DMS153 treated with DMSO at 0.1 percent for 48 hours (cell line): Measurements from ENCODE around the gene PRDM13.
A peak's percentile ranks its signal among the peaks of the same experiment; 100 is the strongest.

Experiments
- DNase-seq: peaks from one replicate; lab custom pipeline; 2025; ENCODE audit not compliant: unreplicated experiment; lab: John Stamatoyannopoulos, UW

The PRDM13 gene

DNA sequence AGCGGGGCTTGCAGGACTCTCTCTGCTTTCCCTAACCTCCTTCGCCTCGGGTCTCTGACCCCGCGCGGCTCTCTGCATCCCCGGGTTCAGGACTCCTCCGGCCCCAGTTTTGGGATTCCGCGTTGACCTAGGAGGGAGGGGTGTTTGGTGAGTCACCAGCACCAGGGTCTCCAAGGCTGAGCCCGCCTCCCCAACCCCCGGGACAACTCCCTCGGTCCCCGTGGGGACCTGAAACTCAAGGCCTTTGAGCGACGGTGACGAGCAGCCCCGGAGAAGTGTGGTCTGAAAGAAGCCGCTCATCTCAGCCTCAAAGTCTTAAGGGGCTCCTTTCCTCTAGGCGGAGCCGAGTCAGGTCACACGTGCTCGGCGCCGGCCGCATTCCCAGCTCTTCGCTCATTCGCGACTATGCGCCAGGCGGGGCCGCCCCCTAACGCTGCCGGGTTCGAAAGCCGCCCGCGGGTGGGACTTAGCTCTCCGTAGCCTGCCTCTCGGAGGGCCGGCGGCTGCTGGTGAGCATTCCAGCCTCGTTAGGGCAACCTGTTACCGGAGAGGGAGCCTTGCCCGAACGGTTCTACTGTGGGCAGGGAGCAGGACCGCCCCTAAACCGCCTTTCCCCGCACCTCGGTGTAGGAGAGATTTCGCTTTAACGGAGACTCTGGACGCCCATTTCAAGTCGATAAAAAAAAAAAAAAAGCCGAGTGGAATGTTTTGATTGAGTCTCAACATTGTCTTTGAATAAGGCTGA, 3.0 kb upstream of the PRDM13 start:
- peak; percentile 16 for DNase-seq

DNA sequence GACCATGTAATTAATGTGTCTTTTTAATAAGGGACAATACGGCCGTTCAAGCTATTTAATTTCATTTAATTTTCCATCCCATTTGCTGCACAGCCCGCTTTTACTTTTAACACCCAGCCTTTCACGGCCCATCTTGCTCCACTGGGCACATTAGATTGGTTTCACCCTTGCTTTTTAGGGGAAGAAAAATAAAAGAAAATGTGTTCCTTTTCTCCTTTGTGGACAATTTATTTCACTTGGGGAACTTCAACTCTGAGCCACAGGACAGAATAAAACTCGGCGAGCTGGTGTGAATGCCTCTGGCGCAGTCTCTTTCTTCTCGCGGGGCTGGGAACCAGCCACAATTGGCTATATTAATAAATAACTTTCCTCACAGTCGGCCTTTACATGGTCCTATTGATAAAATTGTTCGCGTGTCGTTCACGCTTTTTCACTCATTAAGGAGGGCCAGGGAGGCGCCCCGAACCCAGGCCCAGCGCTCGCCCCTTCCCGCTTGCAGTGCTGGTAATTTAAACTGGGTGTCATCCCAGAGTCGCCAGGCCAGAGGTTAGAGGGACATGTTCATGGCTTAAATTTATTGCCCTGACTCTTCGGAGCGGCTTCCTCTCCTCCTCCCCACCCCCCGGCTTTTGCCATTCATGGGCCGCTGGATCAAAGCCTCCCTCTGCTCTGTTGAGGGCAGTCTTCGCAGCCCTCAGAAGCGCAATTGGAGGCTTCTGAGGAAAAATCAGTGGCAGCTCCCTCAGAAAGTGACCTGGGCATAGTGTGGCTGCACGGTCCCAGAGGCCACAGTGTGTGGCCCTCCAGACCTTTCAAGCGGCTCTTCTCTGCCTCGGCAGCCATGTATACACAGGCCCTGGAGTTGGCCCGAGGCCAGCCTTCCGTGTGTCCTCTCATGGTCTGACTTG, 2.2 kb upstream of the PRDM13 start:
- DNase-seq = no peak

DNA sequence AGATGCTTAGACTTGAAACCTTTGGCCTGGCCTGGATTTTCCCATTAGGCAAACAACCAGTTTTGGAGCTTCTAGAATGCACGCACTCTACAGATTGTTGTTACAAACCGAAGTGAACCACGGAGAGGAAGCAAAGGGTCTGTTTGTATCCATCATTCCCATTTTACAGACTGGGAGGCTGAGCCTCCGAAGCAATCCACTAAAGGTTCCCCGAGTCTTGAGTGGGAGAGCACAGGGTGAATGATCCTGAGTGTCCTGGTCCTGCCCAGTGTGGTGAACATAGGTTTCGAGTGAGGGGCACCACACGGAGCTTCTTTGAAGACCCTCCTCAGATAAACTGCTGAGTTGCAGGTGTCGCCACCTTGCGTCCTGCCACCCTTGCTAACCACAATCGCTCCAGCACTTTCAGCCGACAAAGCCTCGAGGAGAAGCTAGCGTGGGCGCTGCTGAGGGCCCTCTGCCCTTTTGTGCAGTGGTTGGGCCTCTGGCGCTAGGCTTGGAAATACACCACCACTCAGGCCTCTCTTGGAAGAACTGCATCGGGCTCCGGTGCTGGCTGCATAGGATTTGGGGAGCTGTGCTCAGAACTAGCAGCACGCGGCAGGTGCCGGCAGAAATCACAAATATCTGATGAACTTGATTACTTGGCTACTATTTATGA, 1.4 kb upstream of the PRDM13 start:
- no peak for DNase-seq

DNA sequence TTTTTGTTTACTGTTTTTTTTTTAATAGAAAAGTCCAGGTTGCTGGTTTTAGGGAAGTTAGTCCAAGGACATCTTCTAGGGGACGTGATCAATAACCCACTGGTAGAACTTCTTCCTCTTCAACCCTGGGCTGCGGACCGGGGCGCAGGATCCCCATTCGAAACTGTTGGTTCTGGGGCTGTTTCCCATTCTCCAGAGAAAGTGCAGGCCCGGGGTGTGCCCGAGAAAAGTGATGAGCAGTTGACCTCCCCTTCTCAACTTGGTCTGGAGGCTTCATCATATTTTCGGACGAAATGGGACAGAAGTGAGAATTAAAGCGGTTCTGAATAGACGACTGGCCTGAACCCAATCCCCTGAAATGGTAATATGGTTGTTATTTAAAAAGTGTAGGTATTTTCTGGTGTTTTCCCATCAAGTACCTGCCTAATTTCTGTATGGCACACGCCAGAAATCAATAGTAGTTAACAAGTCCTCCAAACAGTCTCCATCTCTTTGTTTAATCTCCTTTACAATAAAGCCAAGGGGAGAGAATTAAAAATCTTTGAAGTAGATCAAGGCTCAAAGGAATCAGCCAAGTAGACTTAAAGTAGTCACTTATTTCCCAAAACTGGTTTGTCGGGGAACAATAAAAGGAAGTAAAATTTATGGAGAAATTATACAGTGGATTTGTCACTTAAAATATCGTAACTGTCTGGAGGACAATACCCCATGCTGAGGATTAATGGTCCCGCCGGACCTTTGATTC, 550 bp upstream of the PRDM13 start:
- DNase-seq = no peak

DNA sequence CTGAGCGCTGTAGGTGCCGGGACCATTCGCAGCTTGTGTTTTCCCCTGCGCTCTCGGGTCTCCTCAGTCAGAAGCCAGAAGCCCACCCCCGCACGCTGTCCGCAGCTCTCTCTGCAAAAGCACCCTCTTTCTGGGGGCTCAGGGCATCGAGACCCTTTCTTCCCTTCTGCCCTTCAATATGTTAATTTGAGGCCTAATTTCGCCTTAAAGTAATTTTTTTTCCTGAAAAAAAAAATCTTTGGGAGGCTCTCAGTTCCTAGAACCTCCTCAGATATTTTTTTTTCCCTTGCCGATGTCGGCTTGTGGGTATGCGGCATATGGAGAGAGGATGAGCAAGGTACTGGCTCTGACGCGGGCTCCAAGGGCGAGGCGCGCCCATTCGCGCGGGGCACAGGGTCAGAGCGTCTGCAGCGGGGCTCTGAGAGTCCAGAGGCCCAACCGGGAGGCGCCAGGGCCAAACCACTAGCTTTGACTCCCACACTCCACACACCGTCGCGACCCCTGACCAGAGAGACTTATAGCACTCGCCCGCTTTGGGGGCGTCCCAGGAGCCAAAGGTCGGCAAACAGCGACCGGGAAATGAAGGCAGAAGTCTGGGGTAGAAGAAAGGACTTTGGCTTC, 893 bp downstream of the PRDM13 start:
- DNase-seq = no peak

DNA sequence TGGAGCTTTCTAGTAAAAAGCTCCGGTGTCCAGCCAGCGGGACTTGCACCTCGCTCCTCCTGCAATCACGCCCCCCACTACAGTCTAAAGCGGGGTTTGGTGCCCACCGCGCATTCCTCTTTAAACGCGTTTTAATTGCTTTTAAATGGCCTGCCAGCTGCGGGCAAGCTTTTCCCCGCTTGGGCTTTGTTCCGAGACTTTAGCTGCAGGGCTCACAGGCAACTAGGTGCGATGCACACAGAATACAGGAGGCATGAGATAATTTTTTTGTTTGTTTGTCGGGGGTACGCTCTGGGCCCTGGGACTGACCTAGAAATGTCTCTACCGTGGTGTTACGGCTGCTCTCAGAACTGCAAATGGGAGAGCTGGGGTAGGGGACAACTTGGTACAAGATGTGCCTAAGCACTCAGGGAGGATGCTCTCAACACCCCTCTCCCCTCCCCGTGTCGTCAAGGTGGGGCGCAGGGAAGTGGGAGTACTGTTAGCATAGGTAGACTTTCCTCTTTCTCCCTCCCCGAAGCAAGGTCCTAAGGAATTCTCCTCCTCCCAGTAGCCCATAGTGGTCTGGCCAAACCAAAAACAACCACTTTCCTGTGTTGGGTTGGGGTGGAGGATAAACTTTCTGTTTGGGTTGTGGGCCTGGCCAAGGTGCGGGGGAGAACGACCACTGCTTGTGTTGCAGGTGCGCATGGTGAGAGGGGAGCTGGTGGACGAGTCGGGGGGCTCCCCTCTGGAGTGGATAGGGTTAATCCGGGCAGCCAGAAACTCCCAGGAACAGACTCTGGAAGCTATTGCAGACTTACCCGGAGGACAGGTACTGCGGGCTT, 1.6 kb downstream of the PRDM13 start:
- DNase-seq = no peak

DNA sequence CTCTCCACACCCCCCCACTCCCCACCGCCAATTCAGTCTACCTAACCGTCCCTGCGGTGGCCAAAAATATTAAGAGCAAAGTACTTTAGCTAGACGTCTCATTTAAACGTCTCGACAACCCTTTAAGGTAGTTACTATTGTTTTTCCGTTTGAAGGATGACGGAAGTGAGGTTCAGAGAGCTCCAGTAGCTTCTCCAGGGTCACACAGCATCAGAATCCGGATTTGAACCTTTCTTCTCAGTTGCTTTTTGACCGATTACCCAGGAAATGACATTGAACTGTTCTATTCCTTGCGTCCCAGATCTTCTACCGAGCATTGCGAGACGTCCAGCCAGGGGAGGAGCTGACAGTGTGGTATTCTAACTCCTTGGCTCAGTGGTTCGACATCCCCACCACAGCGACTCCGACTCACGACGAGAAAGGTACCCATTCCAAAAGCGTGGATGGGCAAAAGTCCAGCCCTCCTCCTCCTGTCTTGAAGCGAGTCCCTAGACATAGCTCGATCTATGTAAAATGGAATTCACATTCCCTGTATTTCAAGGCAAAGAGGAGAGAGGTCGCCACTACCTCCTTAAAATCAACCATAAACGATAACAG, 2.4 kb downstream of the PRDM13 start:
- no peak for DNase-seq

DNA sequence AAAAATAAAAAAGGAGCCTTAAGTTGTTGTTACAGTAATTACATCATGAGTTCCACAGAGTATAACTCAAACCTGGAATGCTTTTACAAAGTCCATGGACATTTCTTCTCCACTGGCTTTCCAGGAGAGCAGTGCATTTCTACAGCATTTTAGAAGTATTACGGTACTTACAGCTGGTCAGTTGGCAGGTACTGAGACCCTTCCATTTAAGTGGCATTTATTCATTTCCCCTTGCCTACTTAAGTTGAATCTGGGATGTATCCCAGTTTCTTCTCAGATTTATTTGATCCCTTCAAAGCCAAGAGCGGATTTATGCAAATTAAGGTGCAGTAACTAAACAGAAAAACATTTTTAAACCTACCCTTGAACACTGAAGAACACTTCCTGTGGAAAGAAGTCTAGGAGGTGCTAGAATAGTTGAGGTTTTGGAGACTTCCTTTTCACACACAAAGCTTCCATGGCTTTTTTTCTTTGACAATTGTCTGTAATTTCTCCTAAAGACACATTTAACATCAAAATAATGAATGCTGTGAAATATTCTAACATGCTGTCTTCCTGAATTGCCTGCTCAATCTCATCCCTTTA, 3.4 kb downstream of the PRDM13 start:
- no peak for DNase-seq

DNA sequence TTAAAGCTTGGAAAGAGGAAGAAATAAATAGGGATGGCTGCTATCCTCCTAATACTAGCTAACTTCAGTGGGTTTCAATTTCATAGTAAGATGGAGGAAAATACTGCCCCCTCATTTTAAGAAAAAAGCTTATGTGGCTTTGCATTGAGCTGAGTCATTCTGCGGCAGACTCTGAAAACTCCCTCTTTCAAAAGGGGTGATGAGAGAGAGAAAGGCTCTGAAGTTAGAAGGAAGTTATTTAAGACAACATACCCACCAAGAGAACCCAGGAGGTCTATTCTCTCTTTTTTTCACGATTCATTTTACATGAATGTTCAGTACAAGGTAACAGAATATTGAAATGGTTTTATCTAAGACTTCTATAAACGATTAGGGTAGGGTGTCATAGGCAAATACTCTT, 4.5 kb downstream of the PRDM13 start:
- no peak for DNase-seq

DNA sequence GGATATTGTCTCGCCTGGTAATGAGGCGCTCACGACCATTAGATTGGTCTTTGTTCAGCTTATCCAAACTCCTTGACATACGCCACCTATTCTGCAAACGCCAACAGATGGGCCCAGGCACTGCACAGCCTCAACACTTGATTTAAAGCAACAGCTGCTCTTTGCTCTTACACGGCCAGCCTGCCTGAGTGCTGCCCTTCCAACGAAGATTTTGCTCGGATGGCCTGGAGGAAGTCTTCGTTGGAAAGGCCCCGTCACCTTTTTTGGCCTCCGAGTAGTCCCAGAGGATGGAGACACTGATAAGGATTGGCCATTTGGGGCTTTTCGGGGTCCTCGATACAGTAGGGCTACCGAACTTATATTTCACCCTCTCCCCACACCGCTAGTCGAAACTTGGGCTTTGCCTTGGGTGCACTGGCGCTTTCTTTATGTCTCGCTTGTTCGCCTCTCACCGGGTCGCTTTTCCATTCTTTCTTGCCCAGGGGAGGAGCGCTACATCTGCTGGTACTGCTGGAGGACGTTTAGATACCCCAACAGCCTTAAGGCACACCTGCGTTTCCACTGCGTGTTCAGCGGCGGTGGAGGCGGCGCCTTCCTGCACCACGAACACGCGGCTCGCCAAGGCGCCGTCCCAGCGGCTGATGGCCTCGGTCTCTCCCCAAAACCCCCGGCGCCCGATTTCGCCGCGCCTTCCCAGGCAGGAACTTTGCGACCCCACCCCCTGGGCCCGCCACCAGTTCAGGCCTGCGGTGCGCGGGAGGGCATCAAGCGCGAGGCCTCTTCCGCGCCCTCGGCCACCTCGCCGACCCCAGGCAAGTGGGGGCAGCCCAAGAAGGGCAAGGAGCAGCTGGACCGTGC, 6.1 kb downstream of the PRDM13 start:
- no peak for DNase-seq

DNA sequence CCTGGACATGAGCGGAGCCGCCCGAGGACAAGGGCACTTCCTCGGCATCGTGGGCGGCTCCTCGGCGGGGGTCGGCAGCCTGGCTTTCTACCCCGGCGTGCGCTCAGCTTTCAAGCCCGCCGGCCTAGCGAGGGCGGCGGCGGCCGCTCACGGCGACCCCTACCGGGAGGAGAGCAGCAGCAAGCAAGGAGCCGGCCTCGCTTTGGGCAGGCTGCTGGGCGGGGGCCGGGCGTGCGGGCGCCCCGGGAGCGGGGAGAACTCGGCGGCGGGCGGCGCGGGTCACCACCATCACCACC, 6.7 kb downstream of the PRDM13 start:
- no peak for DNase-seq

DNA sequence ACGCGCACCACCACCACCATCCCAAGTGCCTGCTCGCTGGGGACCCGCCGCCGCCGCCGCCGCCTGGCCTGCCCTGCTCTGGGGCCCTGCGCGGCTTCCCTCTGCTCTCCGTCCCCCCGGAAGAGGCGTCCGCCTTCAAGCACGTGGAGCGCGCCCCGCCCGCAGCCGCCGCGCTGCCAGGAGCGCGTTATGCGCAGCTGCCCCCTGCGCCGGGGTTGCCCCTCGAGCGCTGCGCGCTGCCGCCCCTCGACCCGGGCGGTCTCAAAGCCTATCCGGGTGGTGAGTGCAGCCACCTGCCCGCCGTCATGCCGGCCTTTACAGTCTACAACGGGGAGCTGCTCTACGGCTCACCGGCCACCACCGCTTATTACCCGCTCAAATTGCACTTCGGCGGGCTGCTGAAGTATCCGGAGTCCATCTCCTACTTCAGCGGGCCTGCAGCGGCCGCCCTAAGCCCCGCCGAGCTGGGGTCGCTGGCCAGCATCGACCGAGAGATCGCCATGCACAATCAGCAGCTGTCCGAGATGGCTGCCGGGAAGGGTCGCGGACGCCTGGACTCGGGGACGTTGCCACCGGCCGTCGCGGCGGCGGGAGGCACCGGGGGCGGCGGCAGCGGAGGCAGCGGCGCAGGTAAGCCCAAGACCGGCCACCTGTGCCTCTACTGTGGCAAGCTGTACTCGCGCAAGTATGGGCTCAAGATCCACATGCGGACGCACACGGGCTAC, 7.2 kb downstream of the PRDM13 start:
- no peak for DNase-seq

DNA sequence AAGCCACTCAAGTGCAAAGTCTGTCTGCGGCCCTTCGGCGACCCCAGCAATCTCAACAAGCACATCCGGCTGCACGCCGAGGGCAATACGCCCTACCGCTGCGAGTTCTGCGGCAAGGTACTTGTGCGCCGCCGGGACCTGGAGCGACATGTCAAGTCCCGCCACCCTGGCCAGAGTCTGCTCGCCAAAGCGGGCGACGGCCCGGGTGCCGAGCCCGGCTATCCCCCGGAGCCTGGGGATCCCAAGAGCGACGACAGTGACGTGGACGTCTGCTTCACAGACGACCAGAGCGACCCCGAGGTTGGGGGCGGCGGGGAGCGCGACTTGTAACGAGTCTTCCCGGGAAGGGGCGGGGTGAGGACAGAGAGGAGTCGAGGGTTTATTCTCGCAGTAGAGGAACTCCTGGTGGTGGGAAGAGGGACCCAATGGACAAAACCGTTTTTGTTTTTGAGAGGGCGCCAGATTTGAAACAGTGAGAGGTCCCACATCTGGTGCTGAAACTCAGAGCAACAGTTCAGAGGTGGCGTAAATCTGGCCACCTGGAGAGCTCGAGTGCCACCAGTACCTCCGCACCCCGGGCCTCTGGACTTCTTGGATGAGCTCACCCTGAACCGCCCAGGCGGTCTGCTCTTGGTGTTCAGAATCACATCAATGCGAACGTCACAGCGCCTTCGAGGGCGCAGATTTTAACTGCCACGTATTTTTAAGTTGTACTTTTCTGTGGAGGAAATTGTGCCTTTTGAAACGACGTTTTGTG, 8.0 kb downstream of the PRDM13 start:
- DNase-seq = no peak

DNA sequence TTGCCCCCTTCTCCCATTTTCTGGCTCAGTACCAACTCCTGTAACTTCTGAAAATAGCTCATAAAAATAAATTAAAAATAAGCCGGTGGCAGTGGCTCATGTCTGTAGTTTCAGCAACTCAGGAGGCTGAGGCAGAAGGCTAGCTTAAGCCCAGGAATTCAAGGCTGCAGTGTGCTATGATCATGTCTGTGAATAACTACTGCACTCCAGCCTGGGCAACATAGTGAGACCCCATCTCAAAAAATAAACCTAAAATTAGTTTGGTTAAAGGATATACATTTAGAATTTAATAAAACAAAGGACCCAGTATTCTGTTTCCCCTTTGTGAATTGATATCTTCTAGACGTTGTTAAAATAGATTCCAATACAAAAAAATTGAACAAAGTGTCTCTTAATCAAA, 10.5 kb downstream of the PRDM13 start:
- DNase-seq = no peak

DNA sequence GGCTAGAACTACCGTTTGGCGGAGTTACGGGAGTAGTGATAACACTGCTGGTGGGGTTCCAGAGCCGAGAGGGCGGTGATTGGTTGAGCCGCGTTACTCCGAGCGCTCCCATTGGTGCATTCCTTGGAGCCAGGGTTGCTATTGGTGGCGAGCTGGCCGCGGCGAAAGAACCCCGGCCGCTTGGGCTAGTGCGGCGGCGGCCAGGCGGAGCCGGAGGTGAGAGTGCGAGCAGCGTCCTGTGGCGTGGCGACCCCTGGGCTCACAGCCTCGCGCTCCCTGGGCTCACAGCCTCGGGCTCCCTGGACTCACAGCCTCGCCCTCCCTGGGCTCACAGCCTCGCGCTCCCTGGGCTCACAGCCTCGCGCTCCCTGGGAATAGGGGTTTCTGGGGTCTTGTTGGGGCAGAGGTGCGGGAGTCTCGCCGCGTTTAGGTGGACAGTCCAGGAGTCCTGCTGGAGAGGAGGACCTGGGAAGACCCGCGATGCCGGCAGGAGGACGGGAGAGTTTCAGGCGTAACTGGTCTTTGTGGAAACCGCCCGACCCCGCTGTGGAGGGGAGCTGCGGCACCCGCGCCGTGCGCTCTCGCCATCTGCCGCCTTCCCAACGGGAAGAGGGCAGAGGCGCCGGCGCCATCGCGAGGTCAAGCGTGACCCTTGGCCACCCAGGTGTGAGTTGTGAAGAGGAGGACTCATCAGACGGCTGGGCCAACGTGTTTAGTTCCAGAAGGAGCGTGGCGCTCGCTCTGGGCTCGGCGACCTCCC, 12.2 kb downstream of the PRDM13 start:
- DNase-seq = no peak

DNA sequence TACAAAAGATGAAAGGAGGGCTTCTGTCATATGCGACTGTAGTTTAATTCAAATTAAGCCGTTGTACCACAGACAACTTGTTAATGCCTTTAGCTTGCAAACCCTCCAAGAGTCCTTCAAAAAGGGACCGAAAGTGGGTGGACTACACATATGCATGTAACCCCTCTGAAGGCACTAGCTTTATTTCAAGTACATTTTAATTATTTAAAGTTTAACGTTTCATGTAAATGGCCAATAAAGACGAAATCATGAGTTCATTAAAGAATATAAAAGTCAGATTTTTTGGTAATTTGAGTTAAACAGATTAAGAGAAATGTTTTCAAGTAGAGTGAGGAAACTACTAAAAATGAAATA, 12.8 kb downstream of the PRDM13 start:
- no peak for DNase-seq
